ENCODE measurements around the gene GATB.

Gene GATB

DNA sequence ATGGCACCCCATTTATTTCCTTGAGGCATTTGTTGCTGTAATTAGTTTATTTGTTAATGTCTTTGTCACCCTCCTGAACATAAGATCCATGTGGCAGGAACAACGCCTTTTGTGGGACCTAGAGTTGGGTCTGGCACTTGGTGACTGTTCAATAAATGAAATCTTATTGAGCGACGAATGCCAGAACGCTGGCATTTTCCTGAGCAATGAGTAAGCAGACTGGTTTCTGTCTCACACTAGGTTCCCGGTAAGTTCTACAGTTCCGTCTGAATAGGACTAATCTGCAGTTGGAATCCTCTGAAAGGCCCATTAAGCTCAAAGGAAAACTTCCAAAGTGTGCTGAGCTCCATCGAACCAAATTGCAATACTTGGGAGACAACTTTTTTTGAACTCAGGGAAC, 49.2 kb downstream of the GATB start:
- Histone ChIP-seq H3K27me3 (ENCODE audit: insufficient read depth, poor library complexity, severe bottlenecking) (no peaks in the 10 kb centered on the region), H3K27ac (replicated peaks) (no peak overlapping the region), H3K4me3 (replicated peaks; ENCODE audit: insufficient read depth, low read length) (no peak overlapping the region)
- TF ChIP-seq GABPA (IDR thresholded peaks at IDR 0.05; ENCODE audit: low read depth) (no peak), SPI1 (IDR thresholded peaks at IDR 0.05; ENCODE audit: borderline replicate concordance, low read depth) (no peak), POLR2AphosphoS5 (IDR thresholded peaks at IDR 0.05; ENCODE audit: low read depth) (no peak)
- TF ChIP-seq, protein P1, sequence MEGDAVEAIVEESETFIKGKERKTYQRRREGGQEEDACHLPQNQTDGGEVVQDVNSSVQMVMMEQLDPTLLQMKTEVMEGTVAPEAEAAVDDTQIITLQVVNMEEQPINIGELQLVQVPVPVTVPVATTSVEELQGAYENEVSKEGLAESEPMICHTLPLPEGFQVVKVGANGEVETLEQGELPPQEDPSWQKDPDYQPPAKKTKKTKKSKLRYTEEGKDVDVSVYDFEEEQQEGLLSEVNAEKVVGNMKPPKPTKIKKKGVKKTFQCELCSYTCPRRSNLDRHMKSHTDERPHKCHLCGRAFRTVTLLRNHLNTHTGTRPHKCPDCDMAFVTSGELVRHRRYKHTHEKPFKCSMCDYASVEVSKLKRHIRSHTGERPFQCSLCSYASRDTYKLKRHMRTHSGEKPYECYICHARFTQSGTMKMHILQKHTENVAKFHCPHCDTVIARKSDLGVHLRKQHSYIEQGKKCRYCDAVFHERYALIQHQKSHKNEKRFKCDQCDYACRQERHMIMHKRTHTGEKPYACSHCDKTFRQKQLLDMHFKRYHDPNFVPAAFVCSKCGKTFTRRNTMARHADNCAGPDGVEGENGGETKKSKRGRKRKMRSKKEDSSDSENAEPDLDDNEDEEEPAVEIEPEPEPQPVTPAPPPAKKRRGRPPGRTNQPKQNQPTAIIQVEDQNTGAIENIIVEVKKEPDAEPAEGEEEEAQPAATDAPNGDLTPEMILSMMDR (IDR thresholded peaks at IDR 0.05; ENCODE audit: insufficient read depth, low read length), result no peak
- TF ChIP-seq, protein P2, sequence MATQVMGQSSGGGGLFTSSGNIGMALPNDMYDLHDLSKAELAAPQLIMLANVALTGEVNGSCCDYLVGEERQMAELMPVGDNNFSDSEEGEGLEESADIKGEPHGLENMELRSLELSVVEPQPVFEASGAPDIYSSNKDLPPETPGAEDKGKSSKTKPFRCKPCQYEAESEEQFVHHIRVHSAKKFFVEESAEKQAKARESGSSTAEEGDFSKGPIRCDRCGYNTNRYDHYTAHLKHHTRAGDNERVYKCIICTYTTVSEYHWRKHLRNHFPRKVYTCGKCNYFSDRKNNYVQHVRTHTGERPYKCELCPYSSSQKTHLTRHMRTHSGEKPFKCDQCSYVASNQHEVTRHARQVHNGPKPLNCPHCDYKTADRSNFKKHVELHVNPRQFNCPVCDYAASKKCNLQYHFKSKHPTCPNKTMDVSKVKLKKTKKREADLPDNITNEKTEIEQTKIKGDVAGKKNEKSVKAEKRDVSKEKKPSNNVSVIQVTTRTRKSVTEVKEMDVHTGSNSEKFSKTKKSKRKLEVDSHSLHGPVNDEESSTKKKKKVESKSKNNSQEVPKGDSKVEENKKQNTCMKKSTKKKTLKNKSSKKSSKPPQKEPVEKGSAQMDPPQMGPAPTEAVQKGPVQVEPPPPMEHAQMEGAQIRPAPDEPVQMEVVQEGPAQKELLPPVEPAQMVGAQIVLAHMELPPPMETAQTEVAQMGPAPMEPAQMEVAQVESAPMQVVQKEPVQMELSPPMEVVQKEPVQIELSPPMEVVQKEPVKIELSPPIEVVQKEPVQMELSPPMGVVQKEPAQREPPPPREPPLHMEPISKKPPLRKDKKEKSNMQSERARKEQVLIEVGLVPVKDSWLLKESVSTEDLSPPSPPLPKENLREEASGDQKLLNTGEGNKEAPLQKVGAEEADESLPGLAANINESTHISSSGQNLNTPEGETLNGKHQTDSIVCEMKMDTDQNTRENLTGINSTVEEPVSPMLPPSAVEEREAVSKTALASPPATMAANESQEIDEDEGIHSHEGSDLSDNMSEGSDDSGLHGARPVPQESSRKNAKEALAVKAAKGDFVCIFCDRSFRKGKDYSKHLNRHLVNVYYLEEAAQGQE (IDR thresholded peaks at IDR 0.05; ENCODE audit: insufficient replicate concordance, low read depth), result no peak
- DNase-seq (ENCODE audit: low read depth in 1 of 2, low spot score in 1 of 2), result no peak

DNA sequence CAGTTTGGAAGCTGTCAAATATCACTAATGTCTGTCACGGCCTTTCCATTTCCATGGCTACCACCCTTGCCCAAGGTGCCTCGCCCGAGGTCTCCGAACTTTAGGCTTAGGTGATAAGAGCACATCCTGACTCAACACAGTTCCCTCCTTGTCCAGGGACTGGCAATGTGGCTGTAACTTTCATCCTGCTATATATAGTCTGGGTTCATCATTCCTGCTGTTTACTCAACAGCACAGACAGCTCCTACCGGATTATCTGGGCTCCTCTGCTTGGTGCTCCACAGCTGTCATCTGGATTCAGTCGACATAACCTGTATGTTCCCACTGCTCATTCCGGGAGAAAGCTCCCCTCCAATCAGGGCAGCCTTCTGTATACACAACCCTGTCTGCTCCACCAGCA, 51.2 kb downstream of the GATB start:
- no peak for DNase-seq (ENCODE audit: low read depth in 1 of 2, low spot score in 1 of 2)
- TF ChIP-seq, protein P1 (IDR thresholded peaks at IDR 0.05; ENCODE audit: insufficient read depth, low read length), result no peak
- no peak for TF ChIP-seq SPI1 (IDR thresholded peaks at IDR 0.05; ENCODE audit: borderline replicate concordance, low read depth)
- TF ChIP-seq, protein P2 (IDR thresholded peaks at IDR 0.05; ENCODE audit: insufficient replicate concordance, low read depth), result no peak
- TF ChIP-seq GABPA (IDR thresholded peaks at IDR 0.05; ENCODE audit: low read depth), result no peak
- no peak for TF ChIP-seq POLR2AphosphoS5 (IDR thresholded peaks at IDR 0.05; ENCODE audit: low read depth)
- no peak overlapping the region for H3K4me3 ChIP-seq (replicated peaks; ENCODE audit: insufficient read depth, low read length)
- no peak overlapping the region for H3K27ac ChIP-seq (replicated peaks)
- H3K27me3 ChIP-seq (ENCODE audit: insufficient read depth, poor library complexity, severe bottlenecking), result no peaks in the 10 kb centered on the region

DNA sequence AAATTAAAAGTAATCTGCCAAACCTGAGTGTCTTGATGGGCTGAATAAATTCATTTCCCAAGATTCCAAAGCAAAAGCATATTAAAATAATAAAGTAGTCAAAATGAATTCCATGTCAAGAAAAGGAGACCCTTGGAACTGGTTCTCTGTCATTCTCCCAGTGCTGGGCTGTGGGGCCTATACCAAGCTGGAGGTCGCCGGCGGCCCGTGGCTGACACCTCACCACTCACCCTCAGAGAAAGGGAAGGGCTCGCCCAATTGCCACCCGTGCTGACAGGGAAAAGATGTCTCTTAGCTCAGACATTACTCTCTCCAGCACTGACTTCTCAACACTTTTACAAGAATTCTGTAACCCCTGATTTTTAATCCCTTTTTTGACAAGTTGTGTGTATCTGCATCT, 51.7 kb downstream of the GATB start:
- TF ChIP-seq GABPA (IDR thresholded peaks at IDR 0.05; ENCODE audit: low read depth) (no peak), POLR2AphosphoS5 (IDR thresholded peaks at IDR 0.05; ENCODE audit: low read depth) (no peak), SPI1 (IDR thresholded peaks at IDR 0.05; ENCODE audit: borderline replicate concordance, low read depth) (no peak)
- TF ChIP-seq, protein P2 (IDR thresholded peaks at IDR 0.05; ENCODE audit: insufficient replicate concordance, low read depth), result no peak
- TF ChIP-seq, protein P1 (IDR thresholded peaks at IDR 0.05; ENCODE audit: insufficient read depth, low read length), result no peak
- H3K27ac ChIP-seq (replicated peaks), result no peak overlapping the region
- no peak for DNase-seq (ENCODE audit: low read depth in 1 of 2, low spot score in 1 of 2)
- no peaks in the 10 kb centered on the region for H3K27me3 ChIP-seq (ENCODE audit: insufficient read depth, poor library complexity, severe bottlenecking)
- H3K4me3 ChIP-seq (replicated peaks; ENCODE audit: insufficient read depth, low read length), result no peak overlapping the region

All from HL-60 (cell line).